Measurements from ENCODE around the gene GNG13.
"Not testable (repeated sequence)": the region's sequence is repeated elsewhere in the genome, so short reads cannot be mapped to it uniquely, and the experiment has no call there.

The GNG13 gene

GRCh38 chr16:759110-759910, 41.2 kb downstream of the GNG13 start:
- POLR2A ChIA-PET, result no interaction called here
- DNase-seq (ENCODE audit: extremely low spot score), result no peak
- TF ChIP-seq CTCF (IDR thresholded peaks at IDR 0.05; ENCODE audit: control extremely low read depth, extremely low read depth, low read depth, missing control alignments), result no peak
- CTCF ChIA-PET, result interaction anchor here (1.7 to 2.1 kb wide), 2 partner anchors 10 to 39 kb away, joined by 4 to 5 read pairs; partner anchors contain the start of gene ANTKMT

- no peak for TF ChIP-seq CTCF (IDR thresholded peaks at IDR 0.05; ENCODE audit: control extremely low read depth, extremely low read depth, low read depth, missing control alignments)
- ChIA-PET POLR2A (no interaction called here), CTCF (interaction anchor here (0.8 to 1.2 kb wide), 2 partner anchors 11 to 29 kb away, joined by 3 to 4 read pairs; no protein-coding TSS in a partner anchor)
- DNase-seq (ENCODE audit: extremely low spot score), result no peak
Observed at GRCh38 chr16:756428-756827, 44.1 kb downstream of the GNG13 start.

GRCh38 chr16:754656-755055, 45.9 kb downstream of the GNG13 start:
- POLR2A ChIA-PET, result no interaction called here
- CTCF ChIA-PET, result no interaction called here
- DNase-seq (ENCODE audit: extremely low spot score), result no peak
- no peak for TF ChIP-seq CTCF (IDR thresholded peaks at IDR 0.05; ENCODE audit: control extremely low read depth, extremely low read depth, low read depth, missing control alignments)

GRCh38 chr16:754121-754607, 46.4 kb downstream of the GNG13 start:
- POLR2A ChIA-PET; CTCF ChIA-PET; DNase-seq (ENCODE audit: extremely low spot score): not testable (repeated sequence)

- TF ChIP-seq CTCF (IDR thresholded peaks at IDR 0.05; ENCODE audit: control extremely low read depth, extremely low read depth, low read depth, missing control alignments), result no peak
- POLR2A ChIA-PET, result no interaction called here
- DNase-seq (ENCODE audit: extremely low spot score), result no peak
- CTCF ChIA-PET, result interaction anchor here (2.1 kb wide), 1 partner anchor 11 kb away, joined by 8 read pairs; the partner anchor contains the start of gene CIAO3
Observed at GRCh38 chr16:752007-752312, 48.6 kb downstream of the GNG13 start.

- no peak for TF ChIP-seq CTCF (IDR thresholded peaks at IDR 0.05; ENCODE audit: control extremely low read depth, extremely low read depth, low read depth, missing control alignments)
- ChIA-PET CTCF (interaction anchor here (0.9 to 2.1 kb wide), 3 partner anchors 11 to 306 kb away, joined by 3 to 8 read pairs (median 3); partner anchors contain the start of gene CIAO3), POLR2A (no interaction called here)
- DNase-seq (ENCODE audit: extremely low spot score), result no peak
Observed at GRCh38 chr16:751152-752006, 49.2 kb downstream of the GNG13 start.
